Mesendoderm (in vitro differentiated cells): ENCODE results near the gene ANO6.

ENCODE experiments used
- DNase-seq: peaks from one replicate; pipeline ENCODE4 v3.0.0; 2013
- H2AK5ac ChIP-seq: 2 replicates; pipeline ENCODE4 v1.6.1; 2013; ENCODE audit warnings: low read length, inconsistent platforms
- H2BK120ac ChIP-seq: 2 replicates; pipeline ENCODE4 v1.6.1; 2013; ENCODE audit warnings: low read depth, mild to moderate bottlenecking, low read length, moderate library complexity, mixed read lengths
- H2BK15ac ChIP-seq: replicated peaks from 2 replicates; pipeline ENCODE4 v1.6.1; 2013; ENCODE audit warnings: low read depth, mild to moderate bottlenecking, moderate library complexity
- H2BK5ac ChIP-seq: 2 replicates; pipeline ENCODE4 v1.6.1; 2013; ENCODE audit warnings: low read length, inconsistent platforms
- H3K18ac ChIP-seq: 2 replicates; pipeline ENCODE4 v1.6.1; 2013; ENCODE audit warnings: mild to moderate bottlenecking, low read length, mixed read lengths
- H3K23ac ChIP-seq: one replicate; pipeline ENCODE4 v1.6.1; 2013; ENCODE audit warnings: low read length
- H3K27ac ChIP-seq: 2 replicates; pipeline ENCODE4 v1.5.1; 2013; ENCODE audit warnings: low read depth, mild to moderate bottlenecking, inconsistent platforms, low read length, moderate library complexity
- H3K27me3 ChIP-seq: 2 replicates; pipeline ENCODE4 v1.6.1; 2013; ENCODE audit warnings: low read length, control low read depth, mild to moderate bottlenecking, inconsistent platforms; ENCODE audit not compliant: insufficient read depth, poor library complexity
- H3K36me3 ChIP-seq: 2 replicates; pipeline ENCODE4 v1.6.1; 2013; ENCODE audit warnings: low read length, inconsistent platforms; ENCODE audit not compliant: control insufficient read depth, insufficient read depth
- H3K4ac ChIP-seq: one replicate; pipeline ENCODE4 v1.6.1; 2013; ENCODE audit warnings: low read depth, mild to moderate bottlenecking, low read length, moderate library complexity
- H3K4me1 ChIP-seq: 2 replicates; pipeline ENCODE4 v1.6.1; 2013; ENCODE audit warnings: low read depth, low read length, inconsistent platforms; ENCODE audit not compliant: control insufficient read depth
- H3K4me2 ChIP-seq: 2 replicates; pipeline ENCODE4 v1.6.1; 2013; ENCODE audit warnings: low read length
- H3K4me3 ChIP-seq: 2 replicates; pipeline ENCODE4 v1.5.1; 2013; ENCODE audit warnings: mild to moderate bottlenecking, low read length
- H3K56ac ChIP-seq: one replicate; pipeline ENCODE4 v1.6.1; 2013; ENCODE audit warnings: low read length
- H3K79me1 ChIP-seq: 2 replicates; pipeline ENCODE4 v1.6.1; 2013; ENCODE audit warnings: low read length, inconsistent platforms
- H3K79me2 ChIP-seq: 2 replicates; pipeline ENCODE4 v1.6.1; 2013; ENCODE audit warnings: mild to moderate bottlenecking, low read length; ENCODE audit not compliant: control insufficient read depth, insufficient read depth
- H3K9ac ChIP-seq: 2 replicates; pipeline ENCODE4 v1.6.1; 2013; ENCODE audit warnings: low read length, inconsistent platforms
- H4K5ac ChIP-seq: one replicate; pipeline ENCODE4 v1.6.1; 2013; ENCODE audit warnings: low read length
- H4K8ac ChIP-seq: one replicate; pipeline ENCODE4 v1.6.1; 2013; ENCODE audit warnings: low read depth, mild to moderate bottlenecking, control low read depth, low read length, moderate library complexity
- WGBS: extraction: QIAGEN DNeasy Blood & Tissue Kit; methylation state at CpG from one replicate; pipeline ENCODE4 v1.1.7; 2013; ENCODE audit warnings: low lambda C conversion rate, missing lambda C conversion rate; ENCODE audit not compliant: insufficient coverage; ENCODE audit errors: extremely low coverage; 5-methylcytosine and 5-hydroxymethylcytosine counted together

Gene ANO6

DNA sequence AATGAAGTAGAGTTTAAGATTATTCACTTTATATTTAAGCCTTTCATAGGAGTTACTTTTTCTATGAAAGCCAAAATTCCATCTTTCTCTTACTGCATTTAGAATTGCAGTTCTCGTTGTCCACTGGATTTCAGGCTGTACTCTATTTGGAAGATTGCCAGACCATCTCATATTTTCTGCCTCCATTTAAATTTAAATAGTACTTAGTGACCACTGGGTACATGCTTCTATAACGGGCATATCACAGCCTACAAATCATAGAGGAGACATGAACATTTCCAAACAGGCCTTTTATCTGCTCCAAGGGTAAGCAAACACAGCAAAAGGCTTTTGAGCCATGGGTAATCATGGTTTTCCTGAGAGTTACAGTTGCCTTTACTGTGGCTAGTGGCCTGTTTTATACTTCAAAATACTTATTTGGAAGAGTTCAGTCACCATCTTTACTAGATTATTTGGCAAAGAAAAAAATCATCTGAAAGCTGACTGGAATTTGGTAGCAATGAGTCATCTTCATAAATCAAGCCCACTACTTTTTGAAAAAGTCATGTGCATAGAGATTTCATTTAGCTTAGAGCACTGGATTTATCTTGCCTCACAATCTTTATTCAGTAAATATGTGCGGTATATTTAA is 15.7 kb downstream of the ANO6 start:
- H3K4me2 ChIP-seq: no peak overlapping the region
- H3K56ac ChIP-seq: no peak overlapping the region
- no peak overlapping the region for H2BK15ac ChIP-seq
- H3K4me1 ChIP-seq: peaks cover 12% of the 10 kb centered on the region
- no peak overlapping the region for H3K23ac ChIP-seq
- no peak for DNase-seq
- H3K79me2 ChIP-seq: peaks cover 21% of the 10 kb centered on the region
- no peak overlapping the region for H2BK5ac ChIP-seq
- no peak overlapping the region for H3K4me3 ChIP-seq
- no peak overlapping the region for H3K4ac ChIP-seq
- H3K18ac ChIP-seq: peak overlapping the region; percentile 22
- no peak overlapping the region for H2BK120ac ChIP-seq
- H2AK5ac ChIP-seq: no peak overlapping the region
- H3K27ac ChIP-seq: no peak overlapping the region
- H4K8ac ChIP-seq: no peak overlapping the region
- H3K27me3 ChIP-seq: no peaks in the 10 kb centered on the region
- H3K79me1 ChIP-seq: peaks cover 8% of the 10 kb centered on the region
- no CpG with 5 or more reads among the region's 3 CpGs for WGBS
- H4K5ac ChIP-seq: no peak overlapping the region
- H3K9ac ChIP-seq: no peak overlapping the region
- H3K36me3 ChIP-seq: no peaks in the 10 kb centered on the region

DNA sequence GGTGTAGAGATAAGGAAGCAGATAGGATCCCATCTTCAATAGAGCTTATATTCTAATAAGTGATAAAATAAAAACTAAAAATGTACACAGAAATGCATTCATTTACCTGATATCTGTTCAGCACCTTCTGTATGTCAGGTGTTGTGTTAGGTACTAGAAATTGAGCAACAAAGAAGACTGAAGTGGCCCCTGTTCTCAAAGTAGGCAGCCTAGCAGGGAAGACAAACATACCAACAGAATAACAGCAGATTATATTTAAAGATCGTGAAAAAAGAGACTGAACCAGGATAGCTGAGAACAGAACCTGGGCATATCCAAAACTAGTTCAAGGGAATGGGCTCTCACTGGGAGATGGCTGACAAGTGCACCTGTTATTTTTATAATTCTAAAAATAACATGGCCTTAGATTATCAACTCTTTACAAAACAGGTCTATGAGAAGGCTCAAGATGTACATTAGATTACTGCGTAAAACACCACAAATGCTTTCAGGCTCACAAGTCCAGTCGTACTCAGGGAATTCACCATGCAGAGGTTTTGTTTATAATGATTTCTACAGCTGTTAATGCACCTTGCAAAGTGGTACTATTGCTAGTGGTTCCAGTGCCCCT is 16.4 kb downstream of the ANO6 start:
- no peak overlapping the region for H3K4ac ChIP-seq
- WGBS: no CpG with 5 or more reads among the region's 3 CpGs
- H3K4me1 ChIP-seq: peaks cover 12% of the 10 kb centered on the region

DNA sequence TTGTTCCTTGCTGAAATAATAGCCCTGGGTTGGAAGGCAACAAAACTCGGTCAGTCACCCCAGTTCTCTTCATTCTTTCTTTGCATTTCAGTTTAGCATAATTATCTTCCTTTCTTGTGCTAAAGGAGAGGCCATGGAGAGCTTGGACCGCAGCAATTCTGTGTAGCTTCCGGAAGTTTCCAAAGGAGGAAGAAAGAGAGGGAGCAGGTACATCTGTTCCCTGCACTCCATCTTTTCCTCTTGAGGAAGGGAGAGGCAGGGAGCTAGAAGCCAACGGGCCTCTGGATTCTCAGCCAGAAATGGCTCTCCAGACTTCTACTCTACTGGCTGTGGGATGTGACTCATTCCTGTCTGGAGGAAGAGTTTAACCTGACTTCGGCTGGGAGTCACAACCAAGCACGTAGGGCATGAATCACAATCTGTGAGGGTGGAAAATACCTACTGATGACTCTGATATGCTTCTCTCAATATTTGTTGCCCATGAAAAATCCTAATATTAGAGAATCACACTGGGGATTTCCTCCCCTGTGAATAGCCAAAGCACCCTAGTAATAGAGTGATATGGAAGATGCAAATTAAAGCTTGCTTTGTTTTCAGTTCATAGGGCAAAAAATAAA is 17.0 kb downstream of the ANO6 start:
- H3K4me2 ChIP-seq: no peak overlapping the region
- H3K23ac ChIP-seq: no peak overlapping the region
- no peak overlapping the region for H4K8ac ChIP-seq
- no peak overlapping the region for H2BK120ac ChIP-seq
- peak overlapping the region; percentile 77 for H3K18ac ChIP-seq
- H3K79me2 ChIP-seq: peaks cover 17% of the 10 kb centered on the region
- H3K4ac ChIP-seq: peak overlapping the region; percentile 39
- peak; percentile 91 for DNase-seq
- no CpG with 5 or more reads among the region's 6 CpGs for WGBS
- H3K27ac ChIP-seq: peak overlapping the region; percentile 62
- H2BK15ac ChIP-seq: no peak overlapping the region
- H3K4me3 ChIP-seq: no peak overlapping the region
- H3K56ac ChIP-seq: no peak overlapping the region
- H3K9ac ChIP-seq: no peak overlapping the region
- H3K27me3 ChIP-seq: no peaks in the 10 kb centered on the region
- no peaks in the 10 kb centered on the region for H3K36me3 ChIP-seq
- H3K79me1 ChIP-seq: peaks cover 6% of the 10 kb centered on the region
- no peak overlapping the region for H2BK5ac ChIP-seq
- H4K5ac ChIP-seq: no peak overlapping the region
- H3K4me1 ChIP-seq: peaks cover 12% of the 10 kb centered on the region
- no peak overlapping the region for H2AK5ac ChIP-seq

More for the DNA sequence above, 16.4 kb downstream of the ANO6 start:
- no peak overlapping the region for H4K8ac ChIP-seq
- no peak overlapping the region for H2BK5ac ChIP-seq
- H2AK5ac ChIP-seq: no peak overlapping the region
- DNase-seq: no peak
- no peak overlapping the region for H3K23ac ChIP-seq
- H3K4me3 ChIP-seq: no peak overlapping the region
- H2BK15ac ChIP-seq: no peak overlapping the region
- no peak overlapping the region for H3K9ac ChIP-seq
- H3K18ac ChIP-seq: no peak overlapping the region
- H2BK120ac ChIP-seq: no peak overlapping the region
- H3K79me1 ChIP-seq: peaks cover 8% of the 10 kb centered on the region
- no peak overlapping the region for H3K4me2 ChIP-seq
- peaks cover 22% of the 10 kb centered on the region for H3K79me2 ChIP-seq
- peak overlapping the region; percentile 62 for H3K27ac ChIP-seq
- no peaks in the 10 kb centered on the region for H3K27me3 ChIP-seq
- no peak overlapping the region for H3K56ac ChIP-seq
- no peak overlapping the region for H4K5ac ChIP-seq
- H3K36me3 ChIP-seq: no peaks in the 10 kb centered on the region

DNA sequence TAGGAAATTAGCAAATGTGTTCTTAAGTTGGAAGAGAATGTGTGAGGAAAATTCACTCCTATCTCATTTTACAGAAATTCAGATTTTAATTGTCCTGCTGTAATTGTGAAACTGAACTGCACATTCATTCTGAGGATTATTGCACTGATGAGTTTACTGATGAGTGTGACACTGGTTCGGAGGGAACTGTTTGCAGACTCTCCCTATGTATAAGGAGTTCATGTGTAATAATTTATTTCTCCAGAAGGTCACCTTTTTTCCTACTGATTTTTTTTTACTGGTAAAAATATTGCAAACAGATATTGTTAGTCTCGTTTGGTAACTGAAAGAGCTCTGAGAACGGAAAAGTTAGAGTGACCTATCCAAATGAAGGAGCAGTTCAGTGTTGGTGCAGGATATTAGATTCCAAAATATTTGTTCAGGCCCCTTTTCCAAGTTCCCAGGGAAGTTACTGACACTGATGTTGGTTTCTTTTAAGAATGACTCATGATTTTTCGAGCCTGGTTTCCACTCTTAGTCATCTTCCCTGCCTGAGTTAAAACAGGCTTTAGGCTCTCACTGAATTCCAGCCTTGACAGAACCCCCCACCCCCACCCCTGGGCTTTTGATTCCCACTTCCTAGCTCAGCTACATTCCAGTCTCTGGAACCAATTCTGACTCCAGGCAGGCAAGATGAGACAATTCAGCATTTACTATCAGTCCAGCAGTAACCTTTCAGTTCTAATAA is 18.4 kb downstream of the ANO6 start:
- Histone ChIP-seq H3K9ac (peak overlapping the region; percentile 7), H4K5ac (no peak overlapping the region), H3K56ac (peak overlapping the region; percentile 73), H3K79me1 (peaks cover 4% of the 10 kb centered on the region), H2BK15ac (no peak overlapping the region), H3K23ac (no peak overlapping the region), H3K36me3 (no peaks in the 10 kb centered on the region), H2AK5ac (no peak overlapping the region), H3K79me2 (peaks cover 12% of the 10 kb centered on the region), H4K8ac (no peak overlapping the region), H3K4ac (peak overlapping the region; percentile 16), H3K18ac (no peak overlapping the region), H3K27ac (peak overlapping the region; percentile 89), H3K27me3 (no peaks in the 10 kb centered on the region), H3K4me2 (no peak overlapping the region), H3K4me1 (peaks cover 12% of the 10 kb centered on the region), H2BK5ac (peak overlapping the region; percentile 14), H2BK120ac (no peak overlapping the region), H3K4me3 (no peak overlapping the region)
- WGBS: no CpG with 5 or more reads among the region's 4 CpGs
- DNase-seq: peak; percentile 97

DNA sequence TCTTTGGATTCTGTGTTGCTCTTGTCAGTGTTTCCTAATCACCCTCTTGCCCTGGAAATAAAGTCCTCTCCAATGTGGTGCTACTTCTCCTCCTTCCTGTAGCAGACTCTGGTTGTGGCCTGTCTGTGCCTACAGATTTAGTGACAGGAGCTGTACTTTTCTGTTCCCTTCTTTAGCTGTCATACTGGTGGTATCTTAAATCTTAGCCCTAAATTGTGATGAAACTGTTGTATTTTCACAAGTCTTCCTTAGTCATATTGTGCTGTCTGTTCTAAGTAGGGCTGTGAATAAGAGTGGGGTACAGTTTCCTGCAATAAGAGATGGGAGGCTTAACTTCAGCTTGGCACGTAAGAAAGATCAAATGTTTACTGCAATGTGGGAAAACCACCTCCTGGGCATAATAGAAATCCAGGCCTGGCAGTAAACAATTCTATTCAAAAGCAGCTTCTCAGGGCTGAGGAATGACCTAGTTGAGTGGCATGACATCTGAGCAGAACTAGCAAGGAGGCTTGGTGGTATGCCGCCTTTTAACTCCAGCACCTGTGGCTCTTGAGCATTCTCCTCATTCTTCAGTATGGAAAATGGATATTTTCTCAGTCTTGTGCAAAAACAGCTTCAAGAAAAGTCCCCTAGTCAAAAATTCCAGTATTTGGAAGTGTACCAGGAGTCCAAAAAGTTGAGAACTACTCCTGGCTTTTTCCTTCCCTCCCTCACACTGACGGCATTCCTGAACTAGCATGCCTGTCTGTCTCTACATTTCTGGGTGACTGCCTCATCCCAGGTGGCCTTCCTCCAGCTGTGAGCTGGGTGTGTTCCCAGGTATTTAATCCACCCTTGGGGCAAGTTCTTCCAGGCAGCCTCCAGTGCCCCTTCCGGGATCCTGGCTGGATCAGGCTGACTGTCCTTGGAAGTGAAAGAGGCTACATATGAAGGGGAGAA is 19.5 kb downstream of the ANO6 start:
- Histone ChIP-seq H3K27ac (peak overlapping the region; percentile 89), H4K8ac (no peak overlapping the region), H3K23ac (no peak overlapping the region), H3K4me1 (peaks cover 12% of the 10 kb centered on the region), H3K56ac (peak overlapping the region; percentile 73), H3K79me1 (peaks cover 4% of the 10 kb centered on the region), H3K18ac (peak overlapping the region; percentile 79), H3K4ac (no peak overlapping the region), H2BK15ac (no peak overlapping the region), H3K36me3 (no peaks in the 10 kb centered on the region), H2BK120ac (no peak overlapping the region), H3K27me3 (no peaks in the 10 kb centered on the region), H4K5ac (no peak overlapping the region), H3K4me2 (no peak overlapping the region), H3K9ac (peak overlapping the region; percentile 7), H2BK5ac (no peak overlapping the region), H3K4me3 (no peak overlapping the region), H3K79me2 (peaks cover 14% of the 10 kb centered on the region), H2AK5ac (no peak overlapping the region)
- no CpG with 5 or more reads among the region's 4 CpGs for WGBS
- DNase-seq: peak; percentile 92
